MM.1S (cell line): ENCODE measurements around the gene KIF17.

Source experiments
- EZH2 ChIP-seq: fragments of 300-600 bp; sonication (generic); optimal IDR thresholded peaks from 2 replicates; pipeline ENCODE3; 2017; ENCODE audit warnings: low read depth, mild to moderate bottlenecking, antibody characterized with exemption, low read length, mixed read lengths
- EZH2phosphoT487 ChIP-seq: fragments of 300-600 bp; sonication (generic); IDR thresholded peaks from 2 replicates; pipeline ENCODE4 v1.6.1; 2018; ENCODE audit warnings: antibody characterized with exemption, low read length
- TF ChIP-seq, protein P1 (sequence below): fragments of 300-600 bp; sonication (generic); IDR thresholded peaks from 2 replicates; pipeline ENCODE4 v1.5.1; 2016; ENCODE audit warnings: antibody characterized with exemption, low read length, mixed read lengths

- TF ChIP-seq, protein P1, sequence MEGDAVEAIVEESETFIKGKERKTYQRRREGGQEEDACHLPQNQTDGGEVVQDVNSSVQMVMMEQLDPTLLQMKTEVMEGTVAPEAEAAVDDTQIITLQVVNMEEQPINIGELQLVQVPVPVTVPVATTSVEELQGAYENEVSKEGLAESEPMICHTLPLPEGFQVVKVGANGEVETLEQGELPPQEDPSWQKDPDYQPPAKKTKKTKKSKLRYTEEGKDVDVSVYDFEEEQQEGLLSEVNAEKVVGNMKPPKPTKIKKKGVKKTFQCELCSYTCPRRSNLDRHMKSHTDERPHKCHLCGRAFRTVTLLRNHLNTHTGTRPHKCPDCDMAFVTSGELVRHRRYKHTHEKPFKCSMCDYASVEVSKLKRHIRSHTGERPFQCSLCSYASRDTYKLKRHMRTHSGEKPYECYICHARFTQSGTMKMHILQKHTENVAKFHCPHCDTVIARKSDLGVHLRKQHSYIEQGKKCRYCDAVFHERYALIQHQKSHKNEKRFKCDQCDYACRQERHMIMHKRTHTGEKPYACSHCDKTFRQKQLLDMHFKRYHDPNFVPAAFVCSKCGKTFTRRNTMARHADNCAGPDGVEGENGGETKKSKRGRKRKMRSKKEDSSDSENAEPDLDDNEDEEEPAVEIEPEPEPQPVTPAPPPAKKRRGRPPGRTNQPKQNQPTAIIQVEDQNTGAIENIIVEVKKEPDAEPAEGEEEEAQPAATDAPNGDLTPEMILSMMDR, result no peak
- TF ChIP-seq EZH2phosphoT487 (no peak), EZH2 (no peak)
These were observed 8.9 kb downstream of the KIF17 start for GRCh38 chr1:20708891-20709290.
